K562 (cell line): ENCODE data around the gene CTSW. TPM values are rescaled to one million over a fixed set of nuclear protein-coding genes. Genes with fewer than 3 reads are reported as not detected.
A peak's percentile ranks its signal among the peaks of the same experiment; 100 is the strongest.

Experiments
- EGR1 ChIP-seq: fragments of 450-650 bp; conservative IDR thresholded peaks from 2 replicates; pipeline ENCODE4 v1.6.1; 2017; ENCODE audit warnings: mild to moderate bottlenecking
- NR2C1 ChIP-seq, 2 experiments: fragments of 450-650 bp; IDR thresholded peaks; 2 replicates each; pipeline ENCODE4 v1.6.1; 2017; ENCODE audit warnings: mild to moderate bottlenecking in 2 of 2, antibody characterized with exemption in 1 of 2, inconsistent platforms in 1 of 2, missing compliant biosample characterization in 1 of 2, missing genetic modification characterization in 1 of 2
- PBX2 ChIP-seq, 2 experiments: IDR thresholded peaks in 1 of 2; conservative IDR thresholded peaks in 1 of 2; 2 replicates each; pipeline ENCODE4 v1.6.1; 2016; ENCODE audit warnings: low read depth in 2 of 2, mild to moderate bottlenecking in 1 of 2, missing compliant biosample characterization in 1 of 2, missing genetic modification characterization in 1 of 2, moderate library complexity in 1 of 2
- PKNOX1 ChIP-seq: fragments of 450-650 bp; IDR thresholded peaks from 2 replicates; pipeline ENCODE4 v1.6.1; 2016
- RBM25 ChIP-seq: fragments of 200-400 bp; formaldehyde crosslinking; IDR thresholded peaks from 2 replicates; pipeline ENCODE4 v1.6.1; 2018; ENCODE audit warnings: low read length, low read depth, moderate library complexity; ENCODE audit not compliant: severe bottlenecking
- TOE1 ChIP-seq, 2 experiments: fragments of 450-650 bp in 1 of 2; sonication (generic) in 1 of 2; formaldehyde crosslinking in 1 of 2; IDR thresholded peaks; 2 replicates each; pipeline versions ENCODE4 v1.7.1 to v1.8.0; 2016 to 2022; ENCODE audit warnings: borderline replicate concordance in 2 of 2, mild to moderate bottlenecking in 2 of 2, antibody characterized with exemption in 1 of 2, inconsistent platforms in 1 of 2, low read depth in 1 of 2, missing genetic modification reagents in 1 of 2, moderate library complexity in 1 of 2
- ZBTB33 ChIP-seq: sonication (generic); formaldehyde crosslinking; IDR thresholded peaks from 2 replicates; pipeline ENCODE4 v1.8.1; 2023; ENCODE audit warnings: mild to moderate bottlenecking, missing genetic modification reagents
- ZFP91 ChIP-seq: sonication (generic); formaldehyde crosslinking; IDR thresholded peaks from 2 replicates; pipeline ENCODE4 v1.8.0; 2022; ENCODE audit warnings: mild to moderate bottlenecking, missing genetic modification reagents
- polyA plus RNA-seq, 8 experiments: library from polyadenylated mRNA; depleted of rRNA in 4 of 8; stranded (reverse) in 5 of 8; unstranded in 3 of 8; fragments of >200 nt; fragmentation: Nextera tagmentation in 2 of 8; fragmentation: Illumina TruSeq in 1 of 8; extraction: Ambion mirVana in 2 of 8; extraction: Trizol in 1 of 8; gene quantifications; 2 replicates each; pipeline versions ENCODE4 v1.2.1 to v1.2.3, GENCODE V29; 2011 to 2014; ENCODE audit warnings: inconsistent platforms in 1 of 8, missing spikeins in 1 of 8
- total RNA-seq, 7 experiments: library from RNA; depleted of rRNA in 6 of 7; stranded (reverse); fragments of >200 nt in 6 of 7; fragmentation: Illumina TruSeq in 2 of 7; extraction: Trizol in 2 of 7; gene quantifications; 2 replicates each; pipeline versions ENCODE4 v1.2.1 to v1.2.3, GENCODE V29; 2011 to 2021; ENCODE audit warnings: low replicate concordance in 1 of 7
- TF ChIP-seq, protein P1 (sequence below): fragments of 450-650 bp; IDR thresholded peaks from 2 replicates; pipeline ENCODE4 v1.6.1; 2018; ENCODE audit not compliant: partially characterized antibody
- TF ChIP-seq, protein P2 (sequence below): fragments of 250-450 bp; sonication (Bioruptor Pico); IDR thresholded peaks from 2 replicates; pipeline ENCODE4 v1.5.0; 2022; ENCODE audit warnings: mild to moderate bottlenecking

Gene CTSW
- total and polyA plus RNA-seq, 9 of the 15 experiments (the other 6 are each of a cell fraction or from before 2014, with no cell fraction given), result 0.04 TPM; not detected in 8

- peak; percentile 99 for TF ChIP-seq ZFP91 (CRISPR knock-in tag)
- peak; percentile 90 for TF ChIP-seq TOE1 (IDR thresholded peaks at IDR 0.05; ENCODE audit: borderline replicate concordance)
- TF ChIP-seq TOE1 (CRISPR knock-in tag; IDR thresholded peaks at IDR 0.05; ENCODE audit: borderline replicate concordance, low read depth), result no peak
- peak; percentile 25; the same call in 1 of the 2 replicates for TF ChIP-seq ZBTB33 (CRISPR knock-in tag)
- peak; percentile 74 for TF ChIP-seq PBX2 (CRISPR knock-in tag; IDR thresholded peaks at IDR 0.05; ENCODE audit: low read depth)
- peak; percentile 92 for TF ChIP-seq PBX2 (tag; conservative IDR thresholded peaks at IDR 0.05; ENCODE audit: low read depth)
- TF ChIP-seq NR2C1 (IDR thresholded peaks at IDR 0.05), result peak; percentile 73
- 0 out of 2 replicates have a peak, but pooled peaks have one; percentile 10 for TF ChIP-seq NR2C1 (tag; IDR thresholded peaks at IDR 0.05)
- TF ChIP-seq PKNOX1, result peak; percentile 98
- TF ChIP-seq, protein P1, sequence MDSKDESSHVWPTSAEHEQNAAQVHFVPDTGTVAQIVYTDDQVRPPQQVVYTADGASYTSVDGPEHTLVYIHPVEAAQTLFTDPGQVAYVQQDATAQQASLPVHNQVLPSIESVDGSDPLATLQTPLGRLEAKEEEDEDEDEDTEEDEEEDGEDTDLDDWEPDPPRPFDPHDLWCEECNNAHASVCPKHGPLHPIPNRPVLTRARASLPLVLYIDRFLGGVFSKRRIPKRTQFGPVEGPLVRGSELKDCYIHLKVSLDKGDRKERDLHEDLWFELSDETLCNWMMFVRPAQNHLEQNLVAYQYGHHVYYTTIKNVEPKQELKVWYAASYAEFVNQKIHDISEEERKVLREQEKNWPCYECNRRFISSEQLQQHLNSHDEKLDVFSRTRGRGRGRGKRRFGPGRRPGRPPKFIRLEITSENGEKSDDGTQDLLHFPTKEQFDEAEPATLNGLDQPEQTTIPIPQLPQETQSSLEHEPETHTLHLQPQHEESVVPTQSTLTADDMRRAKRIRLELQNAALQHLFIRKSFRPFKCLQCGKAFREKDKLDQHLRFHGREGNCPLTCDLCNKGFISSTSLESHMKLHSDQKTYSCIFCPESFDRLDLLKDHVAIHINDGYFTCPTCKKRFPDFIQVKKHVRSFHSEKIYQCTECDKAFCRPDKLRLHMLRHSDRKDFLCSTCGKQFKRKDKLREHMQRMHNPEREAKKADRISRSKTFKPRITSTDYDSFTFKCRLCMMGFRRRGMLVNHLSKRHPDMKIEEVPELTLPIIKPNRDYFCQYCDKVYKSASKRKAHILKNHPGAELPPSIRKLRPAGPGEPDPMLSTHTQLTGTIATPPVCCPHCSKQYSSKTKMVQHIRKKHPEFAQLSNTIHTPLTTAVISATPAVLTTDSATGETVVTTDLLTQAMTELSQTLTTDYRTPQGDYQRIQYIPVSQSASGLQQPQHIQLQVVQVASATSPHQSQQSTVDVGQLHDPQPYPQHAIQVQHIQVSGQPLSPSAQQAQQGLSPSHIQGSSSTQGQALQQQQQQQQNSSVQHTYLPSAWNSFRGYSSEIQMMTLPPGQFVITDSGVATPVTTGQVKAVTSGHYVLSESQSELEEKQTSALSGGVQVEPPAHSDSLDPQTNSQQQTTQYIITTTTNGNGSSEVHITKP, result peak; percentile 45
- peak; percentile 42 for TF ChIP-seq EGR1
- peak; percentile 90 for TF ChIP-seq RBM25
- TF ChIP-seq, protein P2, sequence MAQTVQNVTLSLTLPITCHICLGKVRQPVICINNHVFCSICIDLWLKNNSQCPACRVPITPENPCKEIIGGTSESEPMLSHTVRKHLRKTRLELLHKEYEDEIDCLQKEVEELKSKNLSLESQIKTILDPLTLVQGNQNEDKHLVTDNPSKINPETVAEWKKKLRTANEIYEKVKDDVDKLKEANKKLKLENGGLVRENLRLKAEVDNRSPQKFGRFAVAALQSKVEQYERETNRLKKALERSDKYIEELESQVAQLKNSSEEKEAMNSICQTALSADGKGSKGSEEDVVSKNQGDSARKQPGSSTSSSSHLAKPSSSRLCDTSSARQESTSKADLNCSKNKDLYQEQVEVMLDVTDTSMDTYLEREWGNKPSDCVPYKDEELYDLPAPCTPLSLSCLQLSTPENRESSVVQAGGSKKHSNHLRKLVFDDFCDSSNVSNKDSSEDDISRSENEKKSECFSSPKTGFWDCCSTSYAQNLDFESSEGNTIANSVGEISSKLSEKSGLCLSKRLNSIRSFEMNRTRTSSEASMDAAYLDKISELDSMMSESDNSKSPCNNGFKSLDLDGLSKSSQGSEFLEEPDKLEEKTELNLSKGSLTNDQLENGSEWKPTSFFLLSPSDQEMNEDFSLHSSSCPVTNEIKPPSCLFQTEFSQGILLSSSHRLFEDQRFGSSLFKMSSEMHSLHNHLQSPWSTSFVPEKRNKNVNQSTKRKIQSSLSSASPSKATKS (CRISPR knock-in tag), result no peak
Measured at GRCh38 chr11:65833297-65834030, 46.2 kb upstream of the CTSW start, which contains the start of gene SNX32 (continued).
